PC-3 (cell line): ENCODE measurements around the gene WEE2. TPM values are rescaled to one million over a fixed set of nuclear protein-coding genes. Genes with fewer than 3 reads are reported as not detected.

Source experiments
- ATAC-seq: fragments of 200-7000 bp; cut with Tn5 transposase; 2 replicates; pipeline ENCODE4 v1.9.1; 2020; ENCODE audit warnings: mild to moderate bottlenecking, moderate library complexity
- BruUV-seq: library from RNA; stranded (reverse); fragments of 400-500 nt; replicated peaks from 2 replicates; lab custom pipeline; 2021; lab: Mats Ljungman, UMichigan
- CTCF ChIA-PET: fragments of 300-600 bp; sonication (Branson Sonifier 250); formaldehyde crosslinking; loops from one replicate; lab custom pipeline; 2022; ENCODE audit warnings: antibody characterized with exemption; lab: Charles Lee
- POLR2A ChIA-PET: fragments of 300-600 bp; sonication (Branson Sonifier 250); formaldehyde crosslinking; loops from one replicate; lab custom pipeline; 2022; ENCODE audit warnings: antibody characterized with exemption; ENCODE audit not compliant: unreplicated experiment; lab: Charles Lee
- DNase-seq: peaks from one replicate; pipeline ENCODE4 v3.0.0-alpha.2; 2015
- H2AFZ ChIP-seq: fragments of 300-600 bp; sonication (generic); 2 replicates; pipeline ENCODE4 v1.6.0; 2016; ENCODE audit warnings: antibody characterized with exemption, low read length
- H3F3A ChIP-seq: fragments of 300-600 bp; sonication (generic); one replicate; pipeline ENCODE4 v1.6.0; 2017; ENCODE audit warnings: antibody characterized with exemption, low read length, control low read depth, mild to moderate bottlenecking; ENCODE audit not compliant: unreplicated experiment
- H3K27ac ChIP-seq: fragments of 300-600 bp; sonication (generic); 2 replicates; pipeline ENCODE4 v1.5.1; 2016; ENCODE audit warnings: mild to moderate bottlenecking, low read length
- H3K27me3 ChIP-seq: fragments of 300-600 bp; sonication (generic); 2 replicates; pipeline ENCODE4 v1.6.1; 2016; ENCODE audit warnings: low read length, mixed read lengths
- H3K36me3 ChIP-seq: fragments of 300-600 bp; sonication (generic); 2 replicates; pipeline ENCODE4 v1.6.1; 2016; ENCODE audit warnings: low read depth, mixed run types, low read length, mixed read lengths
- H3K4me1 ChIP-seq: fragments of 300-600 bp; sonication (generic); 2 replicates; pipeline ENCODE4 v1.5.1; 2016; ENCODE audit warnings: low read length; ENCODE audit not compliant: insufficient read depth
- H3K4me2 ChIP-seq: fragments of 300-600 bp; sonication (generic); 2 replicates; pipeline ENCODE4 v1.6.0; 2016; ENCODE audit warnings: low read length
- H3K4me3 ChIP-seq: fragments of 300-600 bp; sonication (generic); 2 replicates; pipeline ENCODE4 v1.5.1; 2016; ENCODE audit warnings: mild to moderate bottlenecking, low read length, mixed read lengths
- H3K79me2 ChIP-seq: fragments of 300-600 bp; sonication (generic); 2 replicates; pipeline ENCODE4 v1.6.1; 2017; ENCODE audit warnings: low read length, mixed read lengths
- H3K9ac ChIP-seq: fragments of 300-600 bp; sonication (generic); 2 replicates; pipeline ENCODE4 v1.6.0; 2016; ENCODE audit warnings: mild to moderate bottlenecking, low read length
- H3K9me2 ChIP-seq: fragments of 300-600 bp; sonication (generic); replicated peaks from 2 replicates; pipeline ENCODE4 v1.6.1; 2016; ENCODE audit warnings: mixed run types, low read length, mixed read lengths
- H3K9me3 ChIP-seq: fragments of 300-600 bp; sonication (generic); 2 replicates; pipeline ENCODE4 v1.6.1; 2016; ENCODE audit warnings: low read length, mixed read lengths
- H4K20me1 ChIP-seq: fragments of 300-600 bp; sonication (generic); 2 replicates; pipeline ENCODE4 v1.6.1; 2016; ENCODE audit warnings: low read length, mixed read lengths
- EZH2 ChIP-seq: fragments of 300-600 bp; sonication (generic); IDR thresholded peaks from one replicate; pipeline ENCODE4 v1.6.1; 2017; ENCODE audit warnings: antibody characterized with exemption, mild to moderate bottlenecking, low read length; ENCODE audit not compliant: unreplicated experiment
- EZH2phosphoT487 ChIP-seq: fragments of 300-600 bp; sonication (generic); IDR thresholded peaks from 2 replicates; pipeline ENCODE4 v1.6.1; 2018; ENCODE audit warnings: mild to moderate bottlenecking, antibody characterized with exemption, low read length, borderline replicate concordance
- intact Hi-C: fragments of 100-400 bp; cut with micrococcal nuclease; formaldehyde crosslinking; loops from 2 replicates; pipeline ENCODE4 v1.9.0; 2023
- total RNA-seq: library from RNA; depleted of rRNA; stranded (reverse); fragments of >200 nt; gene quantifications from 2 replicates; pipeline ENCODE4 v1.2.3, GENCODE V29; 2014
- TF ChIP-seq, protein P1 (sequence below): fragments of 300-600 bp; sonication (generic); conservative IDR thresholded peaks from 2 replicates; pipeline ENCODE4 v1.5.1; 2017; ENCODE audit warnings: antibody characterized with exemption, low read depth, mild to moderate bottlenecking, low read length

WEE2 gene
- total RNA-seq, 1 experiment from 2014 or later = not detected

DNA sequence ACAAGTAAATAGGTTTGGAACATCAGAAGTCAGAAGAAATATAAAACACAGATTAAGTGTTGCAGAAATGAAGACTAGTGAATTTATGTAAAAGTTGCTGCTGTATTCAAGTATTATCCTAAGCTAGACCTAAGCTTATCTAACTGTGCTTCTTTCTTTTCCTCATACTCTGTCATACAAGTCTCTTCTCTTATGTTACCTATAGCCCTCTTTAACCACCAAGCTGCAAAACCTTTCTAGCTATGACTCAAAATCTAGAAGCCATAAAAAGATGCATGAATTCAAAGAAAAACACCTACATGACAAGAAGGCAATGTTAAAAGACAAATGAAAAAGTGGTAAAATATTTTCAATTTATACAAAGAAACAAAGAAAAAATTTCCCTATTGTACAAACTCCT lies 29.1 kb upstream of the WEE2 start:
- no peak for ATAC-seq
- H3F3A ChIP-seq = no peaks in the 10 kb centered on the region
- H3K4me1 ChIP-seq = peaks cover 27% of the 10 kb centered on the region
- no peak overlapping the region for H3K4me3 ChIP-seq
- H3K36me3 ChIP-seq = no peaks in the 10 kb centered on the region; the same call in 1 of the 2 replicates
- no peaks in the 10 kb centered on the region for H4K20me1 ChIP-seq
- intact Hi-C loops = no loop called here
- POLR2A ChIA-PET = interaction anchor here (0.7 kb wide), 1 partner anchor 50 kb away, joined by 4 read pairs; no protein-coding TSS in a partner anchor
- H3K27me3 ChIP-seq = no peaks in the 10 kb centered on the region
- CTCF ChIA-PET = no interaction called here
- H3K9me2 ChIP-seq = no peaks in the 10 kb centered on the region
- H3K4me2 ChIP-seq = no peak overlapping the region
- no peaks in the 10 kb centered on the region for H3K9me3 ChIP-seq
- no peak for DNase-seq
- no peak overlapping the region for H3K9ac ChIP-seq
- TF ChIP-seq EZH2 (no peak), EZH2phosphoT487 (no peak)
- TF ChIP-seq, protein P1, sequence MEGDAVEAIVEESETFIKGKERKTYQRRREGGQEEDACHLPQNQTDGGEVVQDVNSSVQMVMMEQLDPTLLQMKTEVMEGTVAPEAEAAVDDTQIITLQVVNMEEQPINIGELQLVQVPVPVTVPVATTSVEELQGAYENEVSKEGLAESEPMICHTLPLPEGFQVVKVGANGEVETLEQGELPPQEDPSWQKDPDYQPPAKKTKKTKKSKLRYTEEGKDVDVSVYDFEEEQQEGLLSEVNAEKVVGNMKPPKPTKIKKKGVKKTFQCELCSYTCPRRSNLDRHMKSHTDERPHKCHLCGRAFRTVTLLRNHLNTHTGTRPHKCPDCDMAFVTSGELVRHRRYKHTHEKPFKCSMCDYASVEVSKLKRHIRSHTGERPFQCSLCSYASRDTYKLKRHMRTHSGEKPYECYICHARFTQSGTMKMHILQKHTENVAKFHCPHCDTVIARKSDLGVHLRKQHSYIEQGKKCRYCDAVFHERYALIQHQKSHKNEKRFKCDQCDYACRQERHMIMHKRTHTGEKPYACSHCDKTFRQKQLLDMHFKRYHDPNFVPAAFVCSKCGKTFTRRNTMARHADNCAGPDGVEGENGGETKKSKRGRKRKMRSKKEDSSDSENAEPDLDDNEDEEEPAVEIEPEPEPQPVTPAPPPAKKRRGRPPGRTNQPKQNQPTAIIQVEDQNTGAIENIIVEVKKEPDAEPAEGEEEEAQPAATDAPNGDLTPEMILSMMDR = no peak
- H2AFZ ChIP-seq = no peak overlapping the region
- no peak overlapping the region for H3K27ac ChIP-seq
- BruUV-seq = no TSS peak
- H3K79me2 ChIP-seq = no peaks in the 10 kb centered on the region

DNA sequence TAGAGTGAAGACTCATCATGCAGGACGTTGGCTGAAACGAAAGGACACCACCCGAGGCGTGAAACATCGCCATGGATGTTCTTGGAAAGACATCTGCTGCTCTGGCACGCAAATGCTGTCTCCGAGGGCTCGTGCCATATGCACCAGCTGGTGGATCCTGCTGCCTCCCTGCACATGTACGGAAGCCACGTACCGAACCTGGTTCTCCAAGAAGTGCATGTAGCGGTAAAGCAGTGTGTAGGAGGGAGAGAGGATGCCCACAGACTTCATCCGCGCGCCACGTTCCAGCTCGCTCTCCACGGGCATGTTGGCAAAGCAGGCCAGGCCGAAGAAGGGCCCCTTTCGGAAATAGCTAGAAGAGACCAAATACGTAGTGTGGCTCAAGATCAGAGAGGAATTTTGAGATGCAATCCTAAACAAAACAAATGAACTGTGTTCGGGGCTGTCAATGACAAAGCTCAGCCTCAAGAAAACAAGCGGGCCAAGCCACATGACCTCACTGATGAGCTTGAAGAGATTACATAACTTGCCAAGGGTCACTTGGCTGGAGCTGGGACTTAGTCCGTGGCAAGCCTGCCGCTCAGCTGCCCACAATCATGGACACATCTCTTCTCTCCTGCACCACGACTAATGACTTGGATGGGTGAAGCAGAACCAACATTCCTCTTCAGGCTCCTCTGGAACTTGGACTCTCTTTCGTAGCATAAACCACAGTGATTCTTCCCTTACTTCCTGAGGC lies 22.7 kb upstream of the WEE2 start:
- Histone ChIP-seq H3F3A (no peaks in the 10 kb centered on the region), H3K9me2 (no peaks in the 10 kb centered on the region), H2AFZ (no peak overlapping the region), H3K4me2 (no peak overlapping the region), H3K27me3 (no peaks in the 10 kb centered on the region), H3K36me3 (no peaks in the 10 kb centered on the region; the same call in 1 of the 2 replicates), H3K4me1 (no peaks in the 10 kb centered on the region), H3K9ac (no peak overlapping the region), H3K4me3 (no peak overlapping the region), H3K27ac (no peak overlapping the region), H3K9me3 (no peaks in the 10 kb centered on the region), H3K79me2 (no peaks in the 10 kb centered on the region), H4K20me1 (no peaks in the 10 kb centered on the region)
- TF ChIP-seq, protein P1 = no peak
- TF ChIP-seq EZH2phosphoT487 = no peak
- no peak for TF ChIP-seq EZH2
- no TSS peak for BruUV-seq
- DNase-seq (no peak), ATAC-seq (no peak)
- ChIA-PET CTCF (no interaction called here), POLR2A (no interaction called here)
- intact Hi-C loops = no loop called here

DNA sequence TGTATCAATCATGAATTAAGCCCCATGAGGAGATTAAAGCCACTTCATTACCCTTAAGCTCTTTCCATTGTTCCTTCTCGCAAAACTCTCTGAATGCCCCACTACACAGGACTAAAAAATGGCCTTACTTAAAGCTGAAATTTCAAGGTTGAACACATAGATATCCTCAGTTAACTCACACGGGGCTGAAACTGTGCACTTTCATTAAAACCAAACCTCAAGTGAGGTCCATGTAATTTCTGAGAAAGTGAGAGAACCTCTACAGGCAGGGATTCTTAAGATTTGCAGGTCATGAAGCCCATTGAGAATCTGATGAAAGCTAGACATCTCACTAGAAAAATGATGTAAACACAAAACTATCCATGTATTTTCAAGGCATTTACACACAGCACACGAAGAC lies 22.1 kb upstream of the WEE2 start:
- H3K36me3 ChIP-seq = no peaks in the 10 kb centered on the region; the same call in 1 of the 2 replicates
- POLR2A ChIA-PET = no interaction called here
- no peaks in the 10 kb centered on the region for H3K27me3 ChIP-seq
- H3F3A ChIP-seq = no peaks in the 10 kb centered on the region
- no peak overlapping the region for H2AFZ ChIP-seq
- no peak overlapping the region for H3K4me3 ChIP-seq
- no peak for TF ChIP-seq EZH2
- TF ChIP-seq EZH2phosphoT487 = no peak
- TF ChIP-seq, protein P1 = no peak
- no peak overlapping the region for H3K27ac ChIP-seq
- H3K9ac ChIP-seq = no peak overlapping the region
- intact Hi-C loops = no loop called here
- no peaks in the 10 kb centered on the region for H4K20me1 ChIP-seq
- BruUV-seq = no TSS peak
- no peaks in the 10 kb centered on the region for H3K4me1 ChIP-seq
- H3K4me2 ChIP-seq = no peak overlapping the region
- DNase-seq (no peak), ATAC-seq (no peak)
- H3K9me3 ChIP-seq = no peaks in the 10 kb centered on the region
- H3K79me2 ChIP-seq = no peaks in the 10 kb centered on the region
- CTCF ChIA-PET = no interaction called here
- no peaks in the 10 kb centered on the region for H3K9me2 ChIP-seq
